Lower leg skin (tissue), 4 donors: ENCODE data around the gene CPN1. TPM values are rescaled to one million over a fixed set of nuclear protein-coding genes. Genes with fewer than 3 reads are reported as not detected.
"Not testable (repeated sequence)": the region's sequence is repeated elsewhere in the genome, so short reads cannot be mapped to it uniquely, and the experiment has no call there.

Experiments
- DNase-seq, 2 donors: peaks; one replicate each; pipeline ENCODE4 v3.0.0-alpha.2; 2019; ENCODE audit warnings: low spot score in 2 of 2
- H3K4me3 ChIP-seq: fragments of 200-600 bp; sonication (generic); 2 replicates; pipeline ENCODE4 v1.5.1; 2017; ENCODE audit warnings: mild to moderate bottlenecking, low read depth; ENCODE audit not compliant: poor library complexity, severe bottlenecking
- POLR2A ChIP-seq, 2 donors: fragments of 450-650 bp; IDR thresholded peaks; one replicate each; pipeline ENCODE4 v1.6.1; 2016 to 2017; ENCODE audit warnings: antibody characterized with exemption in 2 of 2, mild to moderate bottlenecking in 1 of 2, moderate library complexity in 1 of 2
- WGBS, 2 donors: methylation state at CpG; one replicate each; pipeline ENCODE4 v1.1.5; 2018; 5-methylcytosine and 5-hydroxymethylcytosine counted together
- intact Hi-C: fragments of 100-400 bp; cut with DNase I; formaldehyde crosslinking; loops from one replicate; pipeline ENCODE4 v1.15.0; 2023; ENCODE audit warnings: low total_unique reads
- total RNA-seq, 4 donors: library from RNA; depleted of rRNA; stranded (reverse); fragments of >200 nt; gene quantifications; one replicate each; pipeline ENCODE4 v1.1.0, GENCODE V29; 2016
- TF ChIP-seq, protein P1 (sequence below), 3 donors: fragments of 450-650 bp; IDR thresholded peaks; one replicate each; pipeline ENCODE4 v1.5.1; 2016; ENCODE audit warnings: antibody characterized with exemption in 3 of 3, mild to moderate bottlenecking in 3 of 3, moderate library complexity in 2 of 3

Gene CPN1
- total RNA-seq, 4 donors from 2014 or later: not detected

DNA sequence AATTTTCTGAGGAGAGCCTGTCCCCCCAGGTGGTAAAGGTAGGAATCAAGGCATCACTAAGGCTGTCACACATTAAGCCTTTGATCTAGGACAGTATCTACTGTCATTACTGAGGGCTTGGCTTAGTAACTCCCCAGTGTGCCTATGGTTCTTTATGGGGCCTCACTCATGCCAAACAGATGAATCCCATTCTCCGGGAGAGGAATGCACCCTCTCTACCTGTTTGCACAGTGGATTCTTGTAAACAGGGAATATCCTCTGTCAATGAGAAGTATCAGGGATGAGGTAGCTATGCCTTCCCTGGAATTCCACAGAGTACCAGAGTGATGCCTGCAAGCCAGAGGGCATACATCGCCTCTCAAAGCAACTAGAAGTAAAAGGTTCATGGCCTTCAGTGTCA, 3.9 kb upstream of the CPN1 start:
- no peak overlapping the region for H3K4me3 ChIP-seq
- no peak for DNase-seq
- intact Hi-C loops: no loop called here
- no peak for TF ChIP-seq POLR2A (IDR thresholded peaks at IDR 0.05)
- TF ChIP-seq, protein P1, sequence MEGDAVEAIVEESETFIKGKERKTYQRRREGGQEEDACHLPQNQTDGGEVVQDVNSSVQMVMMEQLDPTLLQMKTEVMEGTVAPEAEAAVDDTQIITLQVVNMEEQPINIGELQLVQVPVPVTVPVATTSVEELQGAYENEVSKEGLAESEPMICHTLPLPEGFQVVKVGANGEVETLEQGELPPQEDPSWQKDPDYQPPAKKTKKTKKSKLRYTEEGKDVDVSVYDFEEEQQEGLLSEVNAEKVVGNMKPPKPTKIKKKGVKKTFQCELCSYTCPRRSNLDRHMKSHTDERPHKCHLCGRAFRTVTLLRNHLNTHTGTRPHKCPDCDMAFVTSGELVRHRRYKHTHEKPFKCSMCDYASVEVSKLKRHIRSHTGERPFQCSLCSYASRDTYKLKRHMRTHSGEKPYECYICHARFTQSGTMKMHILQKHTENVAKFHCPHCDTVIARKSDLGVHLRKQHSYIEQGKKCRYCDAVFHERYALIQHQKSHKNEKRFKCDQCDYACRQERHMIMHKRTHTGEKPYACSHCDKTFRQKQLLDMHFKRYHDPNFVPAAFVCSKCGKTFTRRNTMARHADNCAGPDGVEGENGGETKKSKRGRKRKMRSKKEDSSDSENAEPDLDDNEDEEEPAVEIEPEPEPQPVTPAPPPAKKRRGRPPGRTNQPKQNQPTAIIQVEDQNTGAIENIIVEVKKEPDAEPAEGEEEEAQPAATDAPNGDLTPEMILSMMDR (IDR thresholded peaks at IDR 0.05): no peak
- 39 to 79% methylated on average over 2 of the region's 2 CpGs for WGBS, 2 donors

DNA sequence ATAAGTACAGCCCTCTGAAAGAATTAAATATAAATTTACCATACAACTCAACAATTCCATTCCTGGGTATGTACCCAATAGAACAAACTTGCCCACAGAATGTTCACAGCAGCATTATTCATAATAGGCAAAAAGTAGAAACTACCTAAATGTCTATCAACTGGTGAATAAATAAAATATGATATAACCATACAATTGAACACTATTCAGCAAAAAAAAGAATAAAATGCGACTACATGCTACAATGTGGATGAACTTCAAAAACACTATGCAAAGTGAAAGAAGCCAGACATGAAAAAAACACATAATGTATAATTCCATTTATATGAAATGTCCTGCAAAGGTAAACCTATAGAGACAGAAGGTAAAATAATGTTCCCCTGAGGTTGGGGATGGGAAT, 2.0 kb upstream of the CPN1 start:
- H3K4me3 ChIP-seq: no peak overlapping the region
- 94 to 97% methylated on average over 1 of the region's 1 CpG for WGBS, 2 donors
- intact Hi-C loops: no loop called here
- DNase-seq: no peak
- TF ChIP-seq POLR2A (IDR thresholded peaks at IDR 0.05): no peak
- TF ChIP-seq, protein P1 (IDR thresholded peaks at IDR 0.05): no peak

DNA sequence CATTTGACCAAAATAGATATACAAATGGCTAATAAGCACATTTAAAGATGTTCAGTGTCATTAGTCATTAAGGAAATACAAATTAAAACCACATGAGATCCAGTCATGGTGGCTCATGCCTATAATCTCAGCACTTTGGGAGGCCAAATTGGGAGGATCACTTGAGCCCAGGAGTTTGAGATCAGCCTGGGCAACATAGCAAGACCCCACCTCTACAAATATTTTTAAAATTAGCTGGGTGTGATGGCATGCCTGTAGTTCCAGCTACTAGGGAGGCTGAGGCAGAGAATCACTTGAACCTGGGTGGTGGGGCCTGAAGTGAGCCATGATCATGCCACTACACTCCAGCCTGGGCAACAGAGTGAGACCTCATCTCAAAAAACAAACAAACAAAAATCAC, 607 bp upstream of the CPN1 start:
- DNase-seq, H3K4me3 ChIP-seq, intact Hi-C loops: not testable (repeated sequence)

DNA sequence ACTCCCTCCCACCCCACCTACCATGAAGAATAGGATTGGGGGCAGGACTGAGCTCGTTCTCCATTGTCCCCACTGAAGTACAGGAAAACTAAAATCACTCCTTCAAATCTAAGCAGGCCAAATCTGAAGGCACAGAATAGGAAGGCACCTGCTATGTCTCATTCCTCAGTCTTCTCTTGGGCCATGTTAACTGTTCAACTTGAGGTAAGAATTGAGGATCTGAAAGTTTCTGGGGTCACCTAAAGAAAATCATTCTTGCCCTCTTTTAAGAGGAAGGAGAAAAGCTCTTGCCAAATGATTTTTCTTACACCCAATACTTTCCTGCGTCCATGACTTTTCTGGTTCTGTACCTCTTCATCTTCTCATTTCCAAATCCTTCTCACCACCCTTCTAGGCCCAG, 4.9 kb downstream of the CPN1 start:
- TF ChIP-seq POLR2A (IDR thresholded peaks at IDR 0.05): no peak
- TF ChIP-seq, protein P1 (IDR thresholded peaks at IDR 0.05): no peak
- intact Hi-C loops: no loop called here
- 59 to 61% methylated on average over 2 of the region's 2 CpGs for whole genome bisulfite sequencing, 2 donors

DNA sequence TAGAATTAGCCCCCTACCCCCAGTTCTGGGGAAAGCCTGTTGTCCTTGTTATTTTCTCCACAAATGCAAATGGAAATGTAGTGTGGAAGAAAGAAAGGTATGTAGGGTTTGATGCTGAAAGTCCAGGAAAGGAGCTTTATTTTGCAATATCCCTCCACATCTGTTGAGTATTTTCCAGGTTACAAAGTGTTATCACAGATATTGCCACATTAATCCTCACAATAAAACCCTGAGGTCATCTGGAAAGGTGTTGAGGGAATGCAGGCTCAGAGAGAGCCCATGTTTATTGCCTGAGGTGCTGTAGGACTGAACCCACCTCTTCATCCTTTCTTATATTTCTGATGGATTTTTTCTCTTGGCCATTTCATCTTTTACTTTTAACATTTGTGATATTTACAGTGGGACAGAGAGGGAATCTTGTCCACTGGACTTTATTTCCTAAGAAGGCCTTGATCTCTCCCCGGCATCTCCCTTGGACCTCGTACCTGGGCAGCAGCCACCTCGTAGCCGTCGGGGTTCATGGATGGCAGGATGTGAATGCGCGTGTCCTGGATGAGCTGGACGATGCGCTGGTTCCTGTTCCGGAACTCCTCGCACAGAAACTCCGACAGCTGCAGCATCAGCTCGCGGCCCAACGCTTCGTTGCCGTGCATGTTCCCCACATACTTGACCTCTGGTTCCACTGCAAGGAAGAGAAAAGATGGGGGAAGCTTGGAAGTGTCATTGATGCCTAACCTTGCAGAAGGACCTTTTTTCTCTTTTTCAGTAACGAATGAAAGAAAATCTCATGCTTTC, 6.0 kb downstream of the CPN1 start:
- intact Hi-C loops: no loop called here
- WGBS, 2 donors: 88 to 93% methylated on average over 18 of the region's 18 CpGs

More for the DNA sequence above, 4.9 kb downstream of the CPN1 start:
- DNase-seq: no peak
- no peak overlapping the region for H3K4me3 ChIP-seq

DNA sequence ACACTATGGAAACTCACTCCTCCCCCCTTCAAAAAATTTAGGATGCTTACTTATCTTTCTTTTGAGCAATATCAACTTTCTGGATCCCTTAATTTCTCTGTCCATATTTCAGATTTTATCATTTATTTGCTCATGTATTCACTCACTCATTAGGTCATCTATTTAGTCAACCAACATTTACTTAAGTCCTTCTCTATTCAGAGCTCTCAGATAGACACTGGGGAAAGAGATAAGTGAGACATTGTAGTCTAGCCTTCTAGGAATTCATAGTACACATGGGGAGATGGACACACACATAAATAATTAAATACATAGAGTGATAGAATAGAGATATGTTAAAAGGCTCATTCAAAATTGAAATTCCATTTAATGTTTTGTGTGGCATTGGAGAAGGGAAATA, 9.2 kb downstream of the CPN1 start:
- intact Hi-C loops: no loop called here
- H3K4me3 ChIP-seq: no peak overlapping the region
- no peak for DNase-seq

More for the DNA sequence above, 6.0 kb downstream of the CPN1 start:
- no peak for TF ChIP-seq POLR2A (IDR thresholded peaks at IDR 0.05)
- TF ChIP-seq, protein P1 (IDR thresholded peaks at IDR 0.05): no peak
- no peak overlapping the region for H3K4me3 ChIP-seq
- no peak for DNase-seq

More for the DNA sequence above, 9.2 kb downstream of the CPN1 start:
- TF ChIP-seq, protein P1 (IDR thresholded peaks at IDR 0.05): no peak
- TF ChIP-seq POLR2A (IDR thresholded peaks at IDR 0.05): no peak
